HL-60 (cell line): ENCODE data around the gene SUPT4H1.

ENCODE experiments used
- DNase-seq, 2 experiments: peaks; one replicate each; pipeline ENCODE4 v3.0.0-alpha.2; 2010 to 2020; ENCODE audit warnings: low read depth in 1 of 2, low spot score in 1 of 2
- H3K27ac ChIP-seq: fragments of 250-450 bp; sonication (Bioruptor Pico); replicated peaks from 2 replicates; pipeline ENCODE4 v1.5.1; 2020; ENCODE audit warnings: mild to moderate bottlenecking, moderate library complexity
- H3K27me3 ChIP-seq: fragments of 250-450 bp; sonication (Bioruptor Pico); 2 replicates; pipeline ENCODE4 v1.5.1; 2021; ENCODE audit warnings: mild to moderate bottlenecking, moderate library complexity; ENCODE audit not compliant: insufficient read depth, poor library complexity, severe bottlenecking
- H3K4me3 ChIP-seq: replicated peaks from 2 replicates; pipeline ENCODE4 v1.5.1; 2011; ENCODE audit warnings: mild to moderate bottlenecking, control low read depth, low read length; ENCODE audit not compliant: insufficient read depth
- CTCF ChIP-seq: IDR thresholded peaks from one replicate; pipeline ENCODE4 v1.5.1; 2011; ENCODE audit warnings: low read length, control low read depth, inconsistent platforms; ENCODE audit not compliant: insufficient read depth
- GABPA ChIP-seq: IDR thresholded peaks from 2 replicates; pipeline ENCODE4 v1.6.1; 2012; ENCODE audit warnings: low read depth
- POLR2AphosphoS5 ChIP-seq: IDR thresholded peaks from 2 replicates; pipeline ENCODE4 v1.6.1; 2012; ENCODE audit warnings: low read depth
- REST ChIP-seq: IDR thresholded peaks from 2 replicates; pipeline ENCODE4 v1.6.1; 2012; ENCODE audit warnings: low read depth; ENCODE audit not compliant: insufficient replicate concordance
- SPI1 ChIP-seq: IDR thresholded peaks from 2 replicates; pipeline ENCODE4 v1.6.1; 2012; ENCODE audit warnings: low read depth, mild to moderate bottlenecking, borderline replicate concordance

SUPT4H1 gene

GRCh38 chr17:58375256-58375655 is 23.3 kb upstream of the SUPT4H1 start:
- no peak for DNase-seq

GRCh38 chr17:58373923-58374322 is 21.9 kb upstream of the SUPT4H1 start:
- DNase-seq = no peak
- H3K27me3 ChIP-seq = no peaks in the 10 kb centered on the region
- H3K27ac ChIP-seq = no peak overlapping the region

More at GRCh38 chr17:58375256-58375655, 23.3 kb upstream of the SUPT4H1 start:
- Histone ChIP-seq H3K27ac (no peak overlapping the region), H3K27me3 (no peaks in the 10 kb centered on the region), H3K4me3 (no peak overlapping the region)
- TF ChIP-seq SPI1 = no peak
- TF ChIP-seq POLR2AphosphoS5 = no peak
- TF ChIP-seq GABPA = no peak
- no peak for TF ChIP-seq CTCF
- no peak for TF ChIP-seq REST

GRCh38 chr17:58373003-58373402 is 21.0 kb upstream of the SUPT4H1 start:
- no peak for TF ChIP-seq SPI1
- Histone ChIP-seq H3K27ac (no peak overlapping the region), H3K4me3 (no peak overlapping the region), H3K27me3 (no peaks in the 10 kb centered on the region)
- no peak for DNase-seq

More at GRCh38 chr17:58373923-58374322, 21.9 kb upstream of the SUPT4H1 start:
- no peak overlapping the region for H3K4me3 ChIP-seq
- no peak for TF ChIP-seq POLR2AphosphoS5
- TF ChIP-seq SPI1 = no peak
- no peak for TF ChIP-seq REST
- no peak for TF ChIP-seq GABPA
- no peak for TF ChIP-seq CTCF

- H3K27me3 ChIP-seq = no peaks in the 10 kb centered on the region
- H3K4me3 ChIP-seq = no peak overlapping the region
- no peak overlapping the region for H3K27ac ChIP-seq
- DNase-seq = no peak
- TF ChIP-seq SPI1 (no peak), REST (no peak), CTCF (no peak), POLR2AphosphoS5 (no peak), GABPA (no peak)
These were observed 19.4 kb upstream of the SUPT4H1 start for GRCh38 chr17:58371300-58371950.
